ENCODE data around the gene NCAPG2. TPM values are rescaled to one million over a fixed set of nuclear protein-coding genes. Genes with fewer than 3 reads are reported as not detected.

NCAPG2 gene
- total RNA-seq, 2 experiments from 2014 or later, result 139 to 173 TPM

DNA sequence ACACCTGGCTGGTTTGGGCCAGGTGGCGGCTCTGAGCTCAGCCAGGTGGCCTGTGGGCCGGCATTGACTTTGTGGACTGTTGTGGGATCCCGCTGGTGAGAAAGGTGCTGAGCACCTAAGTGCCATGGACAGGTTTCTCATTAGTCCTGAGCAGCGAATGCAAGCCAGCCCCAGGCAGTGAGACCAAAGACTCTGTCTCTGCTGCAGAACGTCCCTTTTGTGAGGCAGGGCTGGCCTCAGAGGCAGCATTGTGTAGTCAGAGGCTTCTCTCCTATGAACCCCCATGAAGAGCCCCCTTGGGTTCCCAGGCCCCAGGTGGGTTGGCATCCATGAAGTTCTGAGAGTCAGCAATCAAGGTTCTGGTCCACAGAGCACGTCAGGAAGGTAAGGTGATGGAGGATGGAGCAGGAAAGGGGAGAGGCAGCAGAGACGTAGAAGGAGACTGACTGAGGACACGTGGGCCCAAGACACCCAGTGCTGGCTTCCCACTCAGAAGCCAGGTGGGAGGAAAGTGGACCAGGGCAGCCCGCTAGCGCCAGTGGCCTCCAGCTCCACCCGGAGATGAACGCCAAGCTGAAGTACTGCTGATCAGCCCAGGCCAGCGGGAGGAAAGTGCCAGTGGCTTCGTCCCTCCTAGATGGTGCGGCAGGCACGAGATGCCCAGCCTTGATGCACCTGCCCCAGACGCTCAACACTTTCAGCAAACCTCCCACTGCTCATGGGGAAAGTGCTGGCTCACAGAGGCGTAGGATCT, 97.8 kb downstream of the NCAPG2 start:
- H3K9me3 Mint-ChIP-seq, result no peaks in the 10 kb centered on the region
- H3K27me3 Mint-ChIP-seq, result no peaks in the 10 kb centered on the region
- peaks cover 16% of the 10 kb centered on the region for H3K36me3 Mint-ChIP-seq (ENCODE audit: low read depth)
- H3K4me3 Mint-ChIP-seq, result no peak overlapping the region
- DNase-seq, result no peak
- H3K27ac Mint-ChIP-seq, result no peak overlapping the region
- ChIA-PET POLR2A (no interaction called here), CTCF (no interaction called here)
- peaks cover 5% of the 10 kb centered on the region for H3K4me1 Mint-ChIP-seq

DNA sequence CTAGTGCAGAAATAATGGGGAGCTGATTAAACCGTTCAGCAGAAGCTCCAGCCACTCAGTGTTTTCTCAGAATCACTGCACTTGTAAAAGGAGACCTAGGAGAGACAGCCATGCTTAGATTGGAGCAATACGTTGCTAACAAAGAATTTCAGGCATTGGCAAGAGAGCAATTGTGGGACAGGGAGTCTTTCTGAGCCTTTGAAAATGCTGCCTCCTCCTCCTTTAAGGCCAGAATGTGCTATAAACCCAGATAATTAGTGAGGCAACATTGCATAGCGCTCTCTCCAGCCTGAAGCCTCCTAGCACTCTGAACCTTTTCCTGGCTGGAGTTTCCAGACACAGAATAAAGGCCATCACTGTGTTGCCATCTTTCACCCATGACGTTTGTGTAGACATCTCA, 98.5 kb downstream of the NCAPG2 start:
- CTCF ChIA-PET, result interaction anchor here (0.6 kb wide), 1 partner anchor 95 kb away, joined by 3 read pairs; no protein-coding TSS in a partner anchor
- H3K27me3 Mint-ChIP-seq, result no peaks in the 10 kb centered on the region

DNA sequence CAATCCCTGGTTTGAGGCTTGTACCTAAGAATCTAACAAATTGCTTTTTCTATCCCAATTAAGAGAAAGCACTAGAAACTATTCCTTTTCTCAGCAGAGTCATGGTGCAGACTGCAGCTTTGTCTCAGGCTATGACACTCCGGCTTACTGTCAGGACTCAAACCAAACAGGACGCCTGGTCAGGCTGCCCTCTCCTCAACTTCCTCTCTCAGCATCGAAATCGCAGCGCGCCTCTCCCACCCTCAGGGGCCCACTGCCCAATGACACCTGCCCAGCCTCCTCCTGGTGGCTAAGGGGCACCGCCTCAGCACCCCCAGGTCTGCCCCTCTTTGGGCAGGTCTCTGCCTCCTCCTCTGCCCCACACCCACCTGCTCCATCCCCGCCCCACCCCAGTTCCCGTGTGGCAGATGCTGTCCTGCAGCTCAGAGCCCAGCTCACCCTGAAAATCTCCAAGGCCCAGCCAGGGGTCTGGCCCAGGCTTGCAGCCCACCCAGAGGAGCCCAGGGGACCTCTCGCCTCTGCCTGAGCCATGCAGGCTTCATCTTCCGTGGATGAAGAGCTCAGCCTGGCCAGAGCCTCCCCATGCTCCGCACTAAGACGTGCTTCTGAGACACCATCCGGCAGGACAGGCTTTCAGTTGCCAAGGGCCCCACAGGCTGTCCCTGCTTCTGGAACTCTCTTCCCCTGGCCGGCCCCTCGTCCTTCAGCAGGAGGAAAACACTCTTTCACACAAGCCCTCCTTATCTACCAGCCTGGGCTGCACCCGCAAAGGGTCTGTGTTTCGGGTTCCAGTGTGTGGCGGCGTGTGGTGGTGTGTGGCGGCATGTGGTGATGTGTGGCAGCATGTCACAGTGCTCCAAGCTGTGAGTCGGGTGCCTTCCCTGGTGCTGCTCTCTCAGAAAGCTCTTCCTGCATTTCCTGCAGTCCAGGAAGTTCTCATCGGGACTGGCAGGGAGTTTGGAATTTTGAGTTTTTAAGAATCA, 100.5 kb downstream of the NCAPG2 start:
- H3K9me3 Mint-ChIP-seq, result no peaks in the 10 kb centered on the region
- peak overlapping the region; percentile 31 for H3K27ac Mint-ChIP-seq
- POLR2A ChIA-PET, result no interaction called here
- CTCF ChIA-PET, result interaction anchor here (0.5 kb wide), 1 partner anchor 16 kb away, joined by 4 read pairs; no protein-coding TSS in a partner anchor
- no peak overlapping the region for H3K4me3 Mint-ChIP-seq
- H3K4me1 Mint-ChIP-seq, result no peaks in the 10 kb centered on the region
- peaks cover 10% of the 10 kb centered on the region for H3K36me3 Mint-ChIP-seq (ENCODE audit: low read depth)
- no peak for DNase-seq
- no peaks in the 10 kb centered on the region for H3K27me3 Mint-ChIP-seq

More for the DNA sequence above, 98.5 kb downstream of the NCAPG2 start:
- no peak for DNase-seq
- Mint-ChIP-seq H3K27ac (no peak overlapping the region), H3K9me3 (no peaks in the 10 kb centered on the region), H3K36me3 (ENCODE audit: low read depth) (peaks cover 10% of the 10 kb centered on the region), H3K4me1 (no peaks in the 10 kb centered on the region), H3K4me3 (no peak overlapping the region)
- POLR2A ChIA-PET, result no interaction called here

DNA sequence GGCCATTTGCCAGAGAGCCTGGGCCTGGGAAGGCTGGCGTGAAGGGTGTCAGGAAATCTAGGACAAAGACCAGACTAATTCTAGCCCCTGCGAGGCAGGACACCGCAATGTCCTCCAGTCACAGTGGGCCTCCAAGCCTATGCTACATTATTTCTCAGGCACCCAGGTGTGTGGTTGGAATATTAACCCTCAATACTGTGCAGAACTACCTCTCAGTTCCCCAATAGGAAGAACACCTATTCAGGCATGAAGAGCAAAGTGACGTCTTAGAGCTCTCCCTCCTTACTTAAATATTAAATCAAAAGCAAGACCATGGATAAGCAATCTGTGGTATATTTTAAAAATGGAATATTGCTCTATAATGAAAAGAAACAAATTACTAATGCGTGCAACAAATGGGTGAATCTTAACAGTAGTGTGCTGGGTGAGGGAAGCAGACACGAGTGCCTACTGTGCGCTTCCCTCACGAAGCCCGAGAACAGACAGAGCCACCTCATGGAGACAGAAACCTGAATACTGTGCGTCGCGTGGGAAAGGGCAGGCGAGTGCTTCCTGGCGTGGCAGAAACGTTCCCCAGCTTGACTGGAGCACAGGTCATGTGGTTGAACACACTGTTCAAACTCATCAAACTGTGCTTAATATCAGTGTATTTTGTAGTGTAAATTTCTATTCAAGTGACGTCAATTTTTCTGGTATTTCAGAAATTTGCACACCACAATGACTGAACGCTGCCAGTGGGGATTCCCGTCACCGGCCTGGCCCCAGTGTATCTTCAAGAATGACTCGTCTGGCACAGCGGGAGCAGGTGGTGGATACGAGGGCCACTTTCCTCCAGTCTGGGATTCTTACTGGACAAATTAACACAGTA, 101.5 kb downstream of the NCAPG2 start:
- no peaks in the 10 kb centered on the region for H3K4me1 Mint-ChIP-seq
- no peak overlapping the region for H3K4me3 Mint-ChIP-seq
- no peak for DNase-seq
- H3K27me3 Mint-ChIP-seq, result no peaks in the 10 kb centered on the region
- ChIA-PET POLR2A (no interaction called here), CTCF (no interaction called here)
- H3K9me3 Mint-ChIP-seq, result no peaks in the 10 kb centered on the region
- peak overlapping the region; percentile 64 for H3K27ac Mint-ChIP-seq
- H3K36me3 Mint-ChIP-seq (ENCODE audit: low read depth), result peaks cover 10% of the 10 kb centered on the region

DNA sequence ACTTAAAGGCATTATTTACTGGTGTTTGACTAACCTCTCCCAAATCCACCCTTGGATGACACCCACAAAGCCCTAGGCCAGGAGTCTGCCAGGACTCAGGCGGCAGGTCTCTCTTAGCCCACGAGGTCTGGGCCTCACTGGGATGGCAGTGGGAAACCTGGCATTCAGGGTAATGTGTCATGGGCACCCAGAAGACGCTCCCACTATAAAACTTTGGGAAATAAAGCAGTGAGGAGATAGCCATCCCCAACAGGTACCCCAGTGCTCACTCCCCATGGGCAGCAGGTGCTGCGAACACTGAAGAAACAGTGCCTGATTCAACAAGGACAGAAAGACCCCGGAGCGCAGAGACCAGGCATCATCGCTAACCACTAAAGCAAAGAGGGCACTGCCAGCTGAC, 102.6 kb downstream of the NCAPG2 start:
- Mint-ChIP-seq H3K9me3 (no peaks in the 10 kb centered on the region), H3K4me1 (no peaks in the 10 kb centered on the region), H3K27me3 (no peaks in the 10 kb centered on the region), H3K36me3 (ENCODE audit: low read depth) (peaks cover 10% of the 10 kb centered on the region), H3K4me3 (no peak overlapping the region), H3K27ac (no peak overlapping the region)
- DNase-seq, result no peak
- ChIA-PET POLR2A (interaction anchor here (0.6 kb wide), 1 partner anchor 9 kb away, joined by 3 read pairs; no protein-coding TSS in a partner anchor), CTCF (no interaction called here)

DNA sequence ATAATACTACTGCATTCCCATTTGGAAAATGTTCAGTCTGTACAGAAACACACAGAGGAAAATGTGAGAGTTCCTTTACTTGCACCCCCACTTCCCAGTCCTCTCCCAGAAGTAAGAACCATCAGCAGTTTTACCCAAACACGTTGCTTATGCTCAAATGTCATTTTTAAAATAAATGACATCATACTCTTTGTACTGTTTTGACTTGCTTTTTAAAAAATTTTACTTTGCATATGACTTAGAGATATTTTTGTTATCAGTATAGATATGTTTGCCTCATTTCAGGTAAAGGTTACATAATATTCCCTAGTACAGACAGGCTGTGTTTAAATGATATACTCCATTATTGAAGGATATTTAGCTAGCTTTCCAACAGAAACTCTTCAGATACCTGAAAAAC, 103.5 kb downstream of the NCAPG2 start:
- Mint-ChIP-seq H3K36me3 (ENCODE audit: low read depth) (peaks cover 3% of the 10 kb centered on the region), H3K27me3 (no peaks in the 10 kb centered on the region), H3K4me1 (no peaks in the 10 kb centered on the region), H3K9me3 (no peaks in the 10 kb centered on the region), H3K27ac (no peak overlapping the region), H3K4me3 (no peak overlapping the region)
- ChIA-PET POLR2A (no interaction called here), CTCF (no interaction called here)
- DNase-seq, result no peak

DNA sequence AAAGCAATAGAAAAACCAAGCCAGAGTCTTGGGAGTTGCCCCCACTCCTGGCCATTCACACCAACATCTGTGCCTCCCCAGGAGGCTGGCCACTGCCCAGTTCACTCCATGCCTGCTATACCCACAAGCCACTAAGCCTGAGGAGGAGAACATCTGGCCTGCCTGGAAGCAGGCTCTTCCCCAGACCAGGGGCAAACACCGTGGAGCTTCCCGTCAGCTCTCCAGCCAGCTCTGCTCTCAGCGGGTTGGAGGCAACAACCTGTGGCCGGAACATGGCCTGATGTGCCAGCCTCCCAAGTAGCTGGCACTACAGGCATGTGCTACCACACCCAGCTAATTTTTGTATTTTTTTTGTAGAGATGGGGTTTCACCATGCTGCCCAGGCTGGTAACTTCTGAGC, 107.9 kb downstream of the NCAPG2 start:
- no peak overlapping the region for H3K27ac Mint-ChIP-seq
- ChIA-PET POLR2A (no interaction called here), CTCF (no interaction called here)
- no peaks in the 10 kb centered on the region for H3K36me3 Mint-ChIP-seq (ENCODE audit: low read depth)
- no peak for DNase-seq
- no peaks in the 10 kb centered on the region for H3K4me1 Mint-ChIP-seq
- peaks cover 8% of the 10 kb centered on the region for H3K9me3 Mint-ChIP-seq
- H3K27me3 Mint-ChIP-seq, result no peaks in the 10 kb centered on the region
- H3K4me3 Mint-ChIP-seq, result no peak overlapping the region

DNA sequence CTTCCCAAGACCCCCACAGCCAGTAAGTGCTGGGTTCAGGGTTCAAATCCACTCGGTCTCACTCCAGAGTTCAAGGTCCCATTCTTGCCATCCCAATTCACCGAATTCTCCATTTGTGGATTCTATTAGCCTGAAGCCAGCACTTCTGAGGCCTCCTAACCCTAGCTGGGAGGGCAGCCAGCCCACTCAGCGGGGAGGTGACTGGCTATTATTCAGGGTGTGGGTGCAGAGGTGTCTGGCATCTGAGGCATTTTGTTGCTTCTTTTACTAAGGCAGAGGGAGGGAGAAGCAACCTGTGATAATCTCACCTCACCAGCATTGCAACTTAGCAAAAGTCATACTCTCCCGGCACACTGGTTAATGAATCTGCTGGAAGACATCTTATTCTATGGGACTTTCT, 108.3 kb downstream of the NCAPG2 start:
- ChIA-PET CTCF (no interaction called here), POLR2A (no interaction called here)
- H3K4me3 Mint-ChIP-seq, result no peak overlapping the region
- H3K36me3 Mint-ChIP-seq (ENCODE audit: low read depth), result no peaks in the 10 kb centered on the region
- H3K27ac Mint-ChIP-seq, result no peak overlapping the region
- H3K27me3 Mint-ChIP-seq, result no peaks in the 10 kb centered on the region
- DNase-seq, result no peak
- H3K9me3 Mint-ChIP-seq, result peaks cover 8% of the 10 kb centered on the region
- H3K4me1 Mint-ChIP-seq, result no peaks in the 10 kb centered on the region

DNA sequence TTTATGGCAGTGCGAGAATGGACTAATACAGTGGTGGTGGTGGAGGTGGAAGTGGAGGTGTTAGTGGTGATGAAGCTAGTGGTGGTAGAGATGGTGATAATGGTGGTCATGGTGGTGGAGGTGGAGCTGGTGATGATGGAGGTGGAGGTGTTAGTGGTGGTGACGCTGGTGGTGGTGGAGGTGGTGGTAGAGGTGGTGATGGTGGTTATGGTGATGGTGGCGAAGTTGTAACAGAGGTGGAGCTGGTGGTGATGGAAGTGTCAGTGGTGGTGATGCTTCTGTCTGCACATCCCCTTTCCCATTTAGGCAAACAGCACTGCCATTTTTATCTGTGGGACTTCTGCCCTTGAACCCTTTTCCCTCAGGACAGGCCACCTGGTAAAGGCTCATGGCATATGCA, 109.5 kb downstream of the NCAPG2 start:
- Mint-ChIP-seq H3K27me3 (peaks cover 7% of the 10 kb centered on the region), H3K9me3 (peaks cover 8% of the 10 kb centered on the region), H3K4me1 (no peaks in the 10 kb centered on the region), H3K27ac (no peak overlapping the region), H3K4me3 (no peak overlapping the region), H3K36me3 (ENCODE audit: low read depth) (no peaks in the 10 kb centered on the region)
- ChIA-PET POLR2A (no interaction called here), CTCF (interaction anchor here (0.6 kb wide), 1 partner anchor 287 kb away, joined by 3 read pairs; no protein-coding TSS in a partner anchor)
- DNase-seq, result no peak

DNA sequence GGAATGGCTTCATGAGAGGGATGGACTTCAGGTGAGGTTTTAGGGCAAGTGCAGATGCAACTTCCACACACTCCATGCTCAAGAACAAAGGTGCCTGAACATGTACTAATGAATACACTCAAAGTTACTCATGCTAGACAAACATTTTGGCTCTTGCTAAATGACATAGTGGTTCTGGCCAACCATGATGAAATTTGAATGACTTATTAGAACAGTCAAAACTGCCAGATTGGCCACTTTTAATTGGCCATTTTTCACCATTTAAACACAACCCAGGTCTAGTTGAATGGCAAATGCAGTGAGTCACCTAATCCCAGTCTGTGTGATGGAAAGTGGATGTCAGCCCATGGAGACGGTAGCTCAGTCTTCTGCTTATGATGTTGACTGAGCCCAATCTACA, 112.1 kb downstream of the NCAPG2 start:
- ChIA-PET CTCF (no interaction called here), POLR2A (no interaction called here)
- Mint-ChIP-seq H3K9me3 (peaks cover 8% of the 10 kb centered on the region), H3K36me3 (ENCODE audit: low read depth) (no peaks in the 10 kb centered on the region), H3K4me1 (peaks cover 2% of the 10 kb centered on the region), H3K4me3 (no peak overlapping the region), H3K27me3 (peaks cover 20% of the 10 kb centered on the region), H3K27ac (no peak overlapping the region)
- DNase-seq, result no peak

DNA sequence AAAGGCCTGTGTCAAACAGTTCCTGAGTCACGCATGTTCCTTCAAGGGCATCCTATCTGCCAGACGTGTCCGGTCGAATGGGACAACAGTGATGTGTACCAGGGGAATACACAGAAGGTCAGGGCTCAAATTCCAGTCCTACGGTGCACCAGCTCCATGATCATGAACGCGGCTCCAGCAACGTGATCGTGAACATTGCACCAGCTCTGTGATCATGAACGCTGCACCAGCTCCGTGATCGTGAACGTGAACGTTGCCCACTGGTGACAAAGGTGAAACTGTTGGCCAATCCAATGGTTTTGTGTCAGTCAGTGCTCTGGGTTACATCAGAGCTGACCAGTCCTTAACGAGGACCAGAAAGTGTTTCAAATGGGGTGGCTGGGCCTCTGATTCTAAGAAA, 112.7 kb downstream of the NCAPG2 start:
- Mint-ChIP-seq H3K4me1 (peaks cover 2% of the 10 kb centered on the region), H3K9me3 (peaks cover 8% of the 10 kb centered on the region), H3K4me3 (no peak overlapping the region), H3K27me3 (peaks cover 20% of the 10 kb centered on the region), H3K36me3 (ENCODE audit: low read depth) (no peaks in the 10 kb centered on the region), H3K27ac (no peak overlapping the region)
- CTCF ChIA-PET, result interaction anchor here (0.6 kb wide), 1 partner anchor 308 kb away, joined by 3 read pairs; no protein-coding TSS in a partner anchor
- POLR2A ChIA-PET, result no interaction called here
- DNase-seq, result no peak

DNA sequence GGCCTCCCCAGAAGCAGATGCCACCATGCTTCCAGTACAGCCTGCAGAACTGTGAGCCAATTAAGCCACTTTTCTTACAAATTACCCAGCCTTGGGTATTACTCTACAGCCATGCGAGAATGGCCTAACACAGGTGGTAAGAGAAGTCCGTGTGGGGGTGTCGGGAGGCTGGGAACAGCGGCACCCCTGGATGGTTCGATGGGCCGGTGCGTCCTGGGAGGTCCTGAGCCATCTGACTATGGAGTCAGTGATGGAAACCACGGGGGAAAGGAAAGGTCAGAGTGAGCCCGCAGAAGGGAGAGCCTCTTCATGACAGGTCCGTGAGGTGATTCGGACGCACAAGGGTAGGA, 114.4 kb downstream of the NCAPG2 start:
- peaks cover 34% of the 10 kb centered on the region for H3K27me3 Mint-ChIP-seq
- H3K27ac Mint-ChIP-seq, result no peak overlapping the region
- no peak for DNase-seq
- ChIA-PET POLR2A (no interaction called here), CTCF (no interaction called here)
- H3K9me3 Mint-ChIP-seq, result peaks cover 4% of the 10 kb centered on the region
- H3K36me3 Mint-ChIP-seq (ENCODE audit: low read depth), result no peaks in the 10 kb centered on the region
- peaks cover 4% of the 10 kb centered on the region for H3K4me1 Mint-ChIP-seq
- H3K4me3 Mint-ChIP-seq, result no peak overlapping the region

DNA sequence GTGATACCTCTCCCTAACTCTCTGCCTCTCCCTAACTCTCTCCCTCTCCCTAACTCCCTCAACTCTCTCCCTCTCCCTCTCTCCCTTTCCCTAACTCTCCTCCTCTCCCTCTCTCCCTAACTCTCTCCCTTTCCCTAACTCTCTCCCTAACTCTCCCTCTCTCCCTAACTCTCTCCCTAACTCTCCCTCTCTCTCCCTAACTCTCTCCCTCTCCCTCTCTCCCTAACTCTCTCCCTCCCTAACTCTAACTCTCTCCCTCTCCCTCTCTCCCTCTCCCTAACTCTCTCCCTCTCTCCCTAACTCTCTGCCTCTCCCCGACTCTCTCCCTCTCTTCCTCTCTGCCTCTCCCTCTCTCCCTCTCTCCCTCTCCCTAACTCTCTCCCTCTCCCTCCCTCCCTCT, 115.0 kb downstream of the NCAPG2 start:
- POLR2A ChIA-PET, result no interaction called here
- H3K9me3 Mint-ChIP-seq, result peaks cover 4% of the 10 kb centered on the region
- DNase-seq, result no peak
- H3K27me3 Mint-ChIP-seq, result peaks cover 39% of the 10 kb centered on the region
- H3K4me3 Mint-ChIP-seq, result no peak overlapping the region
- no peak overlapping the region for H3K27ac Mint-ChIP-seq
- peaks cover 4% of the 10 kb centered on the region for H3K4me1 Mint-ChIP-seq
- no peaks in the 10 kb centered on the region for H3K36me3 Mint-ChIP-seq (ENCODE audit: low read depth)
- CTCF ChIA-PET, result no interaction called here
